GM19468 (cell line): ENCODE results near the gene DIPK1B.
"Not testable (repeated sequence)": the region's sequence is repeated elsewhere in the genome, so short reads cannot be mapped to it uniquely, and the experiment has no call there.

Experiments used
- ATAC-seq: cut with Tn5 transposase; IDR thresholded peaks from one replicate; pipeline ENCODE4 v1.9.1; 2021; ENCODE audit warnings: mild to moderate bottlenecking, moderate library complexity, moderate number of reproducible peaks; ENCODE audit not compliant: unreplicated experiment; ENCODE audit errors: extremely low read depth

DIPK1B gene

DNA sequence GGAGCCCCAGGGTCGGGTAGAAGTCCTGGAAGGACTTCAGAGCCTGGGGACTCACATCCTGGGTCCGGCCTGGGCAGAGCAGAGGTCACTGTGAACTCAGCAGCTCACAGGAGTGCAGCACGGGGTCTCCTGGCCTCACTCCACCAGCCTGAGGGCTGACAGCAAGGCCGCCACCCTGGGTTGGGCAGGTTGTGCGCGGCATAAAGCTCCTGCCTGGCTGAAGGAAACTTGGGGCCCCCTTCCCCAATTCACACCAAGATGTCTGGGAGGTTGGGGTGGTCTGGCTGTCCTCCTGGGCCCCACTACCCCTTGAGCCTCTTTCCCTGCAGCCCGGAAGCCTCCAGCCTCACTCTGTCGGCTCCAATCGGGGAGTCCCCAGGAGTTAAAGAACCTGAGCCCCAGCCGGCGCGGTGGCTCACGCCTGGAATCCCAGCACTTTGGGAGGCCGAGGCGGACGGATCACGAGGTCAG, 49.9 kb downstream of the DIPK1B start:
- ATAC-seq, result no peak

DNA sequence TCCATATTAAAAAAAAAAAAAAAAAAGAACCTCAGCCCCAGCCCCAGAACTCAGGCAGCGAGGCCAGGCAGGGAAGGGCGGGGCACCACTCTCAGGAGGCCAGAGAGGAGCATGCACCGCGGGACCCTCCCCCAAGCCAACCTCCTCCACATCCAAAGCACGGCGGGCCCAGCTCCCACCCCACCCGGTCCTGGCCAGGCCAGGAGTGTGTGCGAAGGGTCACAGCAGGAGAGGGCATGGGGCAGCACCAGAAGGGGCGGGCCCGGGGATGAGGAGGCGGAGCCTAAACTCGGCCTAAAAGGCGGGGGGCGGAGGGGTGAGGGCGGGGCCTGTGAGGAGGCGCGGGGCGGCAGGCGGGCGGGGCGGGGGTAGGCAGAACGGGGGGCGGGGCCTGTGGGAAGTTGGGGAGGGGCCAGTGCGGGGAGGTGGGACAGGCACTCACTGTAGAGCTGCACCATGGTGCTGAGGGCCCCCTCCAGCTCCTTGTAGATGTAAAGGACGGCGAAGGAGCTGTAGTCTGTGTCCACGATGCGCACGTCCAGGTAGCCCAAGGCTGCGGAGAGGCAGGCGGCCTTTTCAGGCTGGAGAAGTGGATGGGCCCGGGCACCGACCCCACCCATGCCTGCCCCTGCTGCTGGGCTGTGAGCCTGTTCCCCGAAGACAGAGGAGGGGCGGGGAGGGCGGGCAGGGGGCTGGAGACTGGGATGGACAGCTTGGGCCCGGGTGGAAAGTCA, 50.7 kb downstream of the DIPK1B start:
- ATAC-seq, result no peak

DNA sequence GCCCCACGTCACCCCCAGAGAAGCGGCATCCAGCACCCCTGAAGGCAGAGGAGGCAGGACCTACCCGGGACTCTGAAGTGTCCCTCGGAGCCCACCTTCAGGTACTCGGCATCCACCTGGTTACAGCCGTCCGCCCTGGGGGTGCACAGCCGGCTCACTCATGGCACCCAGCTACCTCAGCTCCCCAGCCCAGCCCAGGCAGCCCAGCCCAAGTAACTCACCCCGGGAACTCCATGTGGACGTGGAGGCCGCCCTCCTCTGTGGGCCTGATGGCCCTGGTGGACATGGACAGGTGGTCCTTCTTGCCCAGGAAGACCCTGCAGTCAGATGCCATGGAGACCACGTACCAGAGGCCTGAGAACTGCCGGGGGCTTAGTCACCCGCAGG, 51.3 kb downstream of the DIPK1B start:
- ATAC-seq, result no peak

DNA sequence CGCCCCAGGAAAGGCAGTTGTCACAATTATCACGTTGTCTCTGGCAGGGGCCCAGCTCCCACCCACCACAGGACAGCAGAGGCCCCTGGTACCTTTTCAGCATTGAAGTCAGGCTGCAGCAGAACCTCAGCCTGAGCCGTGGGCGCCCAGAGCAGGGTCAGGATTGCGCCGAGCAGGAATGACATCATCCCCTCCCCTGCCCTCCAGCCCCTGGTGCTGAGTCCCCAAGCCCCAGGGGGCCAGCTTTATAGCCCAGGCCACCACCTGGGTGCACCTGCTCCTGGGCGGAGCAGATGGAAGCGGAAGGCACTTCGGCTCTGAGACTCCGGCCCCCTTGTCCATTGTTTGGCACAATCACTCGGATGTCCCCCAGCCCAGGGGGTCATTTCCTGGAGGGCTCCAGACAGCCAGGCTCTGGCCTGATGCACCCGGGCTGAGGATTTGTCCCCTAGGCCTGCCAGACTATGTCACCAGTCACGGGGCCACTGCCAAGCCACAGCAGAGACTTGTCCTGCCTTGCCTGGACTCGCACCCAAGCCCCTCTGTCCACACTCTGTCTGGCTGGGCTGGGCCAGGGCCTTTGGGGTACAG, 52.0 kb downstream of the DIPK1B start, which contains the start of gene LCN15:
Gene LCN15, minus strand, starts transcription at position 218 of the 591 bp plus-strand sequence. Its CDS starts 30 bp downstream, at position 188.
- ATAC-seq, result no peak

- ATAC-seq, result no peak
Observed at GRCh38 chr9:136765041-136765440, 52.7 kb downstream of the DIPK1B start.

- peak; percentile 42 for ATAC-seq
Observed at GRCh38 chr9:136765745-136766409, 53.5 kb downstream of the DIPK1B start.

DNA sequence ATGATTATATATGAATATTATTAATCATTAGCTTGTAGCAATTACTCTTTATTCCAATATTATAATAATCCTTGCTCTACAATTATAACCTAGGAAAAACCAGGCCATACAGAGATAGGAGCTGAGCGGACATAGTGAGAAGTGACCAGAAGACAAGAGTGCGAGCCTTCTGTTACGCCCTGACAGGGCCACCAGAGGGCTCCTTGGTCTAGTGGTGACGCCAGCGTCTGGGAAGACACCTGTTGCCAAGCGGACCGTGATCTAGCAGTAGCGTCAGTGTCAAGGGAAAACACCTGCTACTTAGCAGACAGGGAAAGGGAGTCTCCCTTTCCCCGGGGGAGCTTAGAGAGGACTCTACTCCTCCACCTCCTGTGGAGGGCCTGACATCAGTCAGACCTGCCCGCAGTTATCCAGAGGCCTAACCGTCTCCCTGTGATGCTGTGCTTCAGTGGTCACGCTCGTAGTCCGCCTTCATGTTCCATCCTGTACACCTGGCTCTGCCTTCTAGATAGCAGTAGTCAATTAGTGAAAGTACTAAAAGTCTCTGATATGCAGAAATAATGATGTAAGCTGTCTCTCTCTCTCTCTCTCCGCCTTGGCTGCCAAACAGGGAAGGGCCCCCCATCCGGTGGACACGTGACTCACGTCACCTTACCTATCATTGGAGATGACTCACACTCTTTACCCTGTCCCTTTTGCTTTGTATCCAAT, 54.2 kb downstream of the DIPK1B start:
- ATAC-seq, result not testable (repeated sequence)

DNA sequence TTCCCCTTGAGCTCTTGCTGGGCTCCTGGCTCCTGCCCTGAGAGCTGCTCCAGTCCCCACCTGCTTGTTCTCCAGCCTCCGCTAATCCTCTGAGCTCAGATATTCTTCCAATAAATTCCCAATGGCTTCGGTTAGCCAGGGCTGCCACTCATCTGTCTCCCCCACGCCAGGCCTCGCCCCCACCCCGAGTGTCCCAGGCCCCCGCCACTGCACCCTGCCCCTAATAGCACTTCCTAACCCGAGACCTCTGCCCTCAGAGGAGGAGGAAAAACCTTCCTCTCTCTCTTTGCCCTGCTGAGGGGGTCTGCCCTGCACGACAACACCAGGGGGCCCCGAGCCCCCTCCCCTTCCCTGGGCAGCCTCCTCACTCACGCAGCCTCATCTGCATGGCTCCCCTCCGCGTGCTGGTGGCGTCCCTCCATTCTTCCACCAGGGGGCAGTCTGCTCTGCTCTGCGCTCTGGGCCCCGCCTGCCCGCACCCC, 57.4 kb downstream of the DIPK1B start:
- no peak for ATAC-seq

DNA sequence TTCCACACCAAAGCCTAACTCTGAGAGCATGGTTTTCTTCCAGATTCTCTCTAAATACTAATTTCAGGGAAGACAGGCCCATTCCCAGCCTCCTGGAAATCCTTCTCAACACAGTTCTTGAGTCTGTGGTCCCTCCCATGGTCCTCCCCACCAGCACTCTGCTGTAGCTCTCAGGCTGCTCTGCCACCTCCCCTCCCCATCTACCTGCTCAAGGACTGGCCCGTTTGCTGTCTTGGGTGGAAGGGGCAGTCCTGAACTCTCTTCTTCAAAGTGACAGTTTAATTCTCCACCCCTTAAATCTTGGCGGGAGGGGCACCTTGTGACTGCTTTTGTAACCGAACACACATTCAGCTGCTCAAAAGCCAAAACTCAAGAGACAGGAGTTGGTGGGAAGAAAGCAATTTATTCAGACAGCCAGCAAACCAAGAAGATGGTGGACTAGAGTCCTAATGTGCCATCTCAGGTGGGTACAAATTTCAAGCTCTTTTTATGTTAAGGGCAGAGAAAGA, 59.6 kb downstream of the DIPK1B start:
- no peak for ATAC-seq

DNA sequence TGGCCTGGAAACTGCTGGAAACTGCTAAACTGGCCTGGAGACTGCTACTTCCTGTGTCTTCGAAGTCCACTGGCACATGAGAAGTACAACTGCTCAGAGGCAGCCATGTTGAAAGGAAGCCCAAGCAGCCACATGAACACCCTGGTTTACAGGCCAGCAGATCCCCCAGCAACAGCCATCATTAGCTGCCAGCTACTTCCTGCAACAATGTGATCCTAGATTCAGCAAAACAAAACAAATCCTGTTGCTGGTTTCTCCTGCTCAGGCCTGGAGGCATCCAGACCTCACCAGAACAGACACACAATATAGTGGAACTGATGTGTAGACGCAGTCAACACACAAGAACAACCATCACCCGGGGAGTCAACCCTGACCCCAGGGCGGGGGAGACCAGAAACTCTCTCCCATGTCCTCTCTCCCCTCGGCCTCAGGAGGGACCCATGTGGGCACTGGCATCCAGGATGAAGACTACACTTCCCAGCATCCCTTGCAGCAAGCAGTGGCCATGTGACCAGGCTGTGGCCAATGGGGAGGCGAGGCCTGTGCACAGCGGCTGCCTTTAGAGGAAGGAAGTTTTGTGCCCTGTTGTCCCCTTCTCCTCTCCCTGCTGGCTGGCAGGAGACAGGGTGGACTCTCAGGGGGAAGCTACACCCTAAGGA, 61.1 kb downstream of the DIPK1B start:
- no peak for ATAC-seq
